HG03460 (cell line): ENCODE measurements around the gene SLC26A2.
A peak's percentile ranks its signal among the peaks of the same experiment; 100 is the strongest.

Experiments
- ATAC-seq: cut with Tn5 transposase; IDR thresholded peaks from one replicate; pipeline ENCODE4 v1.9.1; 2021; ENCODE audit not compliant: unreplicated experiment

The SLC26A2 gene

GRCh38 chr5:149961186-149961685 is 678 bp downstream of the SLC26A2 start:
- no peak for ATAC-seq

GRCh38 chr5:149961957-149962409 is 1.4 kb downstream of the SLC26A2 start:
- no peak for ATAC-seq

GRCh38 chr5:149962601-149963300 is 2.2 kb downstream of the SLC26A2 start:
- no peak for ATAC-seq

- no peak for ATAC-seq
These were observed 3.2 kb downstream of the SLC26A2 start for GRCh38 chr5:149963729-149964128.

GRCh38 chr5:149966946-149967345 is 6.4 kb downstream of the SLC26A2 start:
- ATAC-seq, result no peak

GRCh38 chr5:149969181-149969930 is 8.8 kb downstream of the SLC26A2 start:
- ATAC-seq, result no peak

- no peak for ATAC-seq
These were observed 14.9 kb downstream of the SLC26A2 start for GRCh38 chr5:149975409-149975808.

- no peak for ATAC-seq
These were observed 19.3 kb downstream of the SLC26A2 start for GRCh38 chr5:149979896-149980295.

GRCh38 chr5:149981206-149981605 is 20.6 kb downstream of the SLC26A2 start:
- ATAC-seq, result no peak

- no peak for ATAC-seq
These were observed 21.9 kb downstream of the SLC26A2 start for GRCh38 chr5:149982505-149982904.

GRCh38 chr5:149988126-149988525 is 27.6 kb downstream of the SLC26A2 start:
- no peak for ATAC-seq

GRCh38 chr5:149990518-149991376 is 30.2 kb downstream of the SLC26A2 start:
- ATAC-seq, result peak; percentile 73

- no peak for ATAC-seq
These were observed 32.9 kb downstream of the SLC26A2 start for GRCh38 chr5:149993471-149993870.

- ATAC-seq, result no peak
These were observed 35.0 kb downstream of the SLC26A2 start for GRCh38 chr5:149995385-149996204.

GRCh38 chr5:149996205-149996890 is 35.8 kb downstream of the SLC26A2 start:
- ATAC-seq, result no peak

- ATAC-seq, result no peak
These were observed 37.7 kb downstream of the SLC26A2 start for GRCh38 chr5:149998281-149998680.

GRCh38 chr5:149999359-149999758 is 38.8 kb downstream of the SLC26A2 start:
- no peak for ATAC-seq

GRCh38 chr5:149999866-150000255 is 39.3 kb downstream of the SLC26A2 start:
- ATAC-seq, result no peak

- ATAC-seq, result peak; percentile 92
These were observed 39.9 kb downstream of the SLC26A2 start, which contains the start of the genes HMGXB3 and TIGD6 for GRCh38 chr5:150000256-150000989. Gene HMGXB3, plus strand, starts transcription at chr5:150000739. Its CDS starts 4,114 bp downstream, at chr5:150004853. Gene TIGD6, minus strand, starts transcription at chr5:150000654. Its CDS starts 4,306 bp downstream, at chr5:149996348.
